GM13976 (cell line): Measurements from ENCODE around the gene DOK1.

Source experiments
- DNase-seq: peaks from one replicate; pipeline ENCODE4 v3.0.0; 2012; ENCODE audit warnings: low spot score
- in situ Hi-C: fragments of 300-500 bp; cut with MboI; formaldehyde crosslinking; loops from one replicate; pipeline ENCODE4 v1.12.0; 2022; ENCODE audit warnings: low sequenced_read_pairs, mixed read lengths, inconsistent platforms; ENCODE audit not compliant: unreplicated experiment
- TF ChIP-seq, protein P1 (sequence below): IDR thresholded peaks from 2 replicates; pipeline ENCODE4 v1.5.1; 2012; ENCODE audit warnings: borderline replicate concordance, mild to moderate bottlenecking; ENCODE audit not compliant: insufficient read depth; ENCODE audit errors: extremely low read depth, missing control alignments, control extremely low read depth

DOK1 gene

DNA sequence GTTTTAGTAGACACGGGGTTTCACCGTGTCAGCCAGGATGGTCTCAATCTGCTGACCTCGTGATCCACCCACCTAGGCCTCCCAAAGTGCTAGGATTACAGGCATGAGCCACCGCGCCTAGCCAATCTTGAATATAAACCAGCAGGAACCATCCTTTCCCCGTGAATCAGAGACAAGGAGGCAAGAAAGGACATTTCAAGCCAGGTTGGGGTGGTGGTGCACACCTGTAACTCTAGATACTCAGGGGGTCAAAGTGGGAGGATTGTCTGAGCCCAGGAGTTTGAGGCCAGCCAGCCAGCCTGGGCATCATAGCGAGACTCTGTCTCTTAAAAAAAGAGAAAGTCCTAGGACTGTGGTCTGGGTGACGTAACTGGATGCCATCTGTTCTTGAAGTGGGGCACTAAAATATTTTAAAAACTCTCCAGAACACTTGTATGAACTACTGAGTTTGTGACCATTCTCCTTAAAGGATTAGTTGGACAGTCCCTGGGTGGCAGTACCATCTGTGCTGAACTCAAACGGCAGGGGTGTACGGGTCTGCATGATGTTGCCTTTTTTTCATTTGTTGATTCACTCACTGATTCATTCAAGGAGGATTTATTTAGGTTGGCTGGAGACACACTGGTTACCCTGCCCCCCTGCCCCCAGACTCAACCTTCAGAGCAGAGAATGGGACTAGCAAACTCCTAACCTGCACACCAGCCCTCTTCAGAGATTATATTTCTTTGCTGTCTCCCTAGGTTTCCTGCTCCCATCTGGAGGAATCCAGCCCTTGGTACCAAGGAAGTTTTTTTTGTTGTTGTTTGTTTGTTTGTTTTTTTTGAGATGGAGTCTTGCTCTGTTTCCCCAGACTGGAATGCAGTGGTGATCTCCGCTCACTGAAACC, 43.2 kb upstream of the DOK1 start:
- in situ Hi-C loops, result no loop called here
- DNase-seq, result no peak
- TF ChIP-seq, protein P1, sequence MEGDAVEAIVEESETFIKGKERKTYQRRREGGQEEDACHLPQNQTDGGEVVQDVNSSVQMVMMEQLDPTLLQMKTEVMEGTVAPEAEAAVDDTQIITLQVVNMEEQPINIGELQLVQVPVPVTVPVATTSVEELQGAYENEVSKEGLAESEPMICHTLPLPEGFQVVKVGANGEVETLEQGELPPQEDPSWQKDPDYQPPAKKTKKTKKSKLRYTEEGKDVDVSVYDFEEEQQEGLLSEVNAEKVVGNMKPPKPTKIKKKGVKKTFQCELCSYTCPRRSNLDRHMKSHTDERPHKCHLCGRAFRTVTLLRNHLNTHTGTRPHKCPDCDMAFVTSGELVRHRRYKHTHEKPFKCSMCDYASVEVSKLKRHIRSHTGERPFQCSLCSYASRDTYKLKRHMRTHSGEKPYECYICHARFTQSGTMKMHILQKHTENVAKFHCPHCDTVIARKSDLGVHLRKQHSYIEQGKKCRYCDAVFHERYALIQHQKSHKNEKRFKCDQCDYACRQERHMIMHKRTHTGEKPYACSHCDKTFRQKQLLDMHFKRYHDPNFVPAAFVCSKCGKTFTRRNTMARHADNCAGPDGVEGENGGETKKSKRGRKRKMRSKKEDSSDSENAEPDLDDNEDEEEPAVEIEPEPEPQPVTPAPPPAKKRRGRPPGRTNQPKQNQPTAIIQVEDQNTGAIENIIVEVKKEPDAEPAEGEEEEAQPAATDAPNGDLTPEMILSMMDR, result no peak

DNA sequence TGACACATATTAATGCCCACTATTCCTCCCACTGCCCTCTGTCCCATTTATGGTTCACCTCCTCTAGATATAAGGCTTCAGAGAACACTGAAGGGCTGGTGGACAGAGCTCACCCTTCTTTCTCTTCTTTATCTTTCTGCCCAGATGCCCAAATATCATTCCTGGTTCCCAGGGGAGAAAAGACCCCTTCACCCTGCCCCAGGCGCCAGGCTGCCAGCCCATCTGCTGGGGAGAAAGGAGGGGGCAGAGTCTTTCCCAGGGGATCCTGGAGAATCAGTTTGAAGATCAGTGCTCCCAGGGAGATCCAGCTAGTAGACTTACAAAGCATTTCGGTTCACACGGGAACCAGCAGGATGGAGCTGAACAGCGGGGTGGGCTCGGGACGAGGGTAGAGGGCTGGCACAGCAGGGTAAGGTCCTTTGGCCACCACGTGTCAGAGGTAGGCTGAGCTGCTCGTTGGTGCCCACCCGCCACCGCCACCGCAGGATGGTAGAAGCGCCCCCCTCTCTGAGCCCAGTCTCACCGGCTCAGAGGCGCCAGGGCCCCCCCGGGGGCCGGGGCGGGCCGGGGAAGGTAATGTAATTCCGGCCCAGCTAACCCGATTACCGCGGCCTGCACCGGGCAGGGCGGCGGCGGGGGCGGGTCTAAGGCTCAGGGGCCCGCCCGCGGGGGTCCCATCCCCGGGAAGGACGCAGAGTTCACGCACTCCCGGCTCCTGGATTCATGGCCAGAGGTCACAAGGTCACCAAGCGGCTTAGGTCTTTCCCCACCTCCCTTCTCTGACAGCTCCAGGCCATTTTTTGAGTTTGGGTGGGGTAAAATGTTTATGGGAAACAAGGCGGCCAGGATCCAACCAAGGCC, 41.5 kb upstream of the DOK1 start:
- TF ChIP-seq, protein P1, result no peak
- DNase-seq, result no peak
- in situ Hi-C loops, result no loop called here

DNA sequence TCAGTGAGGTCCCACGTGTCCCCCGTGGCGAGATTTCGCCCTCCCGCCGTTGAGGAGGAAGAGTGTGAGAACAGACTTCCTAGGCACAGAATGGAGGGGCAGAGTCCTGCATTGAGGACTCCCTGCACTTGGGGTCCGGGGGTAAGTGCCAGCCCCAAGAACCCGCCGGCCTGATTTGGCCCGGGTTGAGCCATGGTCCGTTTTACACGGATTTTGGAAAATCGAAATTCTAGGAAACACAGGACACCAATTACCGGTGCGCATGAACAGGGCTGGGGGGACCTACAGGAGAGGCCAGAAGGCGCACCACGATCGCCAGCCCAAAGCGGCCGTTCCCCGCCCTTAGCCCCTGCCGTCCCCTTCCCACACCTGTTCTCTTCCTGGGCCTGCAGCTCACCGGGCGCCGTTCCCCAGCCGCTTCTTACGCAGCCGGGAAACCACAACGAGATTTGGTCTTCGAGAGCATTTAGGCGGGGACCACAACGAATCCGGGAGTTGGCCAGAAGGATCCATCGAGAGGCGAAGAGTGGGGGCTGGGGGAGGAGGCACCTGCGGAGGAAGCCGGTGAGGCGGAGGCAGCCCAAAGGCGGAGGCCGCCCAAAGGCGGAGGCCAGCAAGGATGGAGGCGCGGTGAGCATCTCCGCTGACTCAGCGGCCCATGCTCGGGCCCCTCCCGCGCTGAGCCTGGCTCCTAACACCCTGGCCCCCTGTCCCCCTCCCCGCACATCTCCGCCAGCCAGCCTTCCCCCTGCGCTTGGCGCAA, 40.7 kb upstream of the DOK1 start:
- no peak for DNase-seq
- TF ChIP-seq, protein P1, result no peak
- in situ Hi-C loops, result no loop called here

DNA sequence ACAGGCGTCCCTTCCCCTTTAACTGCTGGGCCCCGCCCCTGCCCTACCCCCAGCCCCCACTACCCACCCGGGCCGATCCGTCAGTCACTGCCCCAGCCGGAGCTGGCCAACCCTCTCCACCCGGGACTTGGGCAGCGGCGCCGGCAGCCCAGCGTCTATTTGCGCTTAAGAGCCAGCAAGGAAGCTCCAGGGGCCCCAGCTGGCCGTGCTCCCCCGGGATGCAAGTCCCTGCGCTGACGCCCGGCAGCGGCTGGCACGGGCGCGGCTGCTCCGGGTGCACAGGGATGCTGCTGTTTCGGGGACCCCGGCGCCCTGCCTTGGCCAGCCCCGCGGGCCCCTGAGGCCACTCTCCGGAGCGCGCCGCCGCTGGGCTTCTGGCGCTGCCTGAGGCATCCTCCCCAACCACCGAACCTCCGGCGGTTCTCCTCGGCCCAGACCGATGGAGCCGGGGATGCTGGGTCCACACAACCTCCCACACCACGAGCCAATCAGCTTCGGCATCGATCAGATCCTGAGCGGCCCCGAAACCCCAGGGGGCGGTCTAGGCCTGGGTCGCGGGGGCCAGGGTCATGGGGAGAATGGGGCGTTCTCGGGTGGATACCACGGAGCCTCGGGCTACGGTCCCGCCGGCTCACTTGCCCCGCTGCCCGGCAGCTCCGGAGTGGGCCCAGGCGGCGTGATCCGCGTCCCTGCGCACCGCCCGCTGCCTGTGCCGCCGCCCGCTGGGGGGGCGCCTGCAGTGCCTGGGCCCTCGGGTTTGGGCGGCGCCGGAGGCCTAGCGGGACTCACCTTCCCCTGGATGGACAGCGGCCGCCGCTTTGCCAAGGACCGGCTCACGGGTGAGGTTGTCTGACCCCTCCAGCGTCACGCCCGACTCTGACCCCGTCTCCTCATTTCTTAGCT, 39.9 kb upstream of the DOK1 start, which contains the start of gene TLX2:
Gene TLX2 (plus strand): TSS at position 83 of the 903 bp plus-strand sequence. CDS start 357 bp downstream, at position 440.
- TF ChIP-seq, protein P1, result no peak
- in situ Hi-C loops, result no loop called here
- DNase-seq, result no peak

DNA sequence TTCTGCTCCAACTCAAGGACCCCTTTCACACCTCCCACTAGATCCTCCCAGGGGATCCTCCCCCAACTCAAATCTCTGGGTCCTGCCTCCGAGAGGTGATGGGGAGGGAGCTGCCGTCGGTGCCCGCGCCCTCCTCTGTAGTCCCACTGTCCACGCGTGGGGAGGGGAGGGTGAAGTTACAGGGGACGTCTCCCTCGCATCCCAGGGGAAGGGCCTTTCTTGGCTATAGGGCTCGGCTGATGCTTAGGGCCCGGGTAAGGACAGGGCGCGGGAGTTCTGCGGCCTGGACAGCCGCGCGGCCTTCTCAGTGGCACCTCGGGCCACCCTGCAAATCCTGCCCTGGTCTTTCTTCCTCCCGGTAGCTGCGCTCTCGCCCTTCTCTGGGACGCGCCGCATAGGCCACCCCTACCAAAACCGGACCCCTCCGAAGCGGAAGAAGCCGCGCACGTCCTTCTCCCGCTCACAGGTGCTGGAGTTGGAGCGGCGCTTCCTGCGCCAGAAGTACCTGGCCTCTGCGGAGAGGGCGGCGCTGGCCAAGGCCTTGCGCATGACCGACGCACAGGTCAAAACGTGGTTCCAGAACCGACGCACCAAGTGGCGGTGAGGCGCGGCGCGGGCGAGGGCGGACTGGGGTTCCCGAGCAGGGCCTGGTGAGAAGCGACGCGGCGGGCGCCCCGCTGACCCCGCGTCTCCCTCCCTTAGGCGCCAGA, 39.1 kb upstream of the DOK1 start:
- no peak for DNase-seq
- in situ Hi-C loops, result no loop called here
- TF ChIP-seq, protein P1, result no peak
